Measurements from ENCODE around the gene SAP25.
A peak's percentile ranks its signal among the peaks of the same experiment; 100 is the strongest.
"Not testable (repeated sequence)": the region's sequence is repeated elsewhere in the genome, so short reads cannot be mapped to it uniquely, and the experiment has no call there.

SAP25 gene

GRCh38 chr7:100556541-100556940, 17.2 kb downstream of the SAP25 start:
- no peak for DNase-seq

GRCh38 chr7:100555701-100556100, 18.0 kb downstream of the SAP25 start:
- no peak for DNase-seq

GRCh38 chr7:100553032-100553431, 20.7 kb downstream of the SAP25 start:
- DNase-seq, result no peak

DNA sequence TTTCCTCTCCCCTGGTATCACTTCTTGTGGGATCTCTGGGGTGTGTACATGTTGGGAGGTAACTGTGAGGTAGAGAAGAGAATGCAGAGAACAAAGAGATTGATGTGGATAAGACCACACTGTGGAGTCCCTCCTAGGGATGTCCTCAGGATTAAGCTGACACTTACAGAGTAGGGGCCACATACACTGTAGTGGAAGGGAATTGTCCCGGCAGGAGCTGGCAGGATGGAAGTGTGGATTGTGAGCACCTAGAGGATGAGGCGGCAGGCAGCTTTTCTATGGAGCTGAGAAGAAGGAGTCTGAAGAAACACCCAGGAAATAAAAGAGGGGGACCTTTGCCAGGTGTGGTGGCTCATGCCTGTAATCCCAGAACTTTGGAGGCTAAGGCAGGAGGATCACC, 21.2 kb downstream of the SAP25 start:
- DNase-seq, result no peak

- DNase-seq, result not testable (repeated sequence)
Measured at GRCh38 chr7:100548446-100548845, 25.3 kb downstream of the SAP25 start.

DNA sequence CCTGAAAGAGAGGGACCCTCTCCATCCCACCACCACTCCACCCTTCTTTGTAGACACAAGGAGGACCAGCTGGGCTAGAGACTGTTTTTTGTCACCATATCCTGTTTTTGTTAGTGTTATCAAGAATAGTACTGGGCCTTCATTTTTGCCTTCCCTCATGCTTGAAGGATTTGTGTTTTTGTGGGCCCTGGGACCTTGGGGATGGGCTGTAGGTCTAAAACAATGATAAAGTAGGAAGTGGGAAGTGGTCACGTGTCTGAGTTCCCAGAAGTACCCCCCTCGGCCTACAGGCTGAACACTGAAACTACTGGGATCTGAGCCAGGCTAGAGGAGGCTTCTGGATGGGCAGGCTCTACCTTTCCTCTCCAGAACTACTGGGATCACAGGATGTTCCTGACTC, 25.8 kb downstream of the SAP25 start:
- peak; percentile 15 for DNase-seq

DNA sequence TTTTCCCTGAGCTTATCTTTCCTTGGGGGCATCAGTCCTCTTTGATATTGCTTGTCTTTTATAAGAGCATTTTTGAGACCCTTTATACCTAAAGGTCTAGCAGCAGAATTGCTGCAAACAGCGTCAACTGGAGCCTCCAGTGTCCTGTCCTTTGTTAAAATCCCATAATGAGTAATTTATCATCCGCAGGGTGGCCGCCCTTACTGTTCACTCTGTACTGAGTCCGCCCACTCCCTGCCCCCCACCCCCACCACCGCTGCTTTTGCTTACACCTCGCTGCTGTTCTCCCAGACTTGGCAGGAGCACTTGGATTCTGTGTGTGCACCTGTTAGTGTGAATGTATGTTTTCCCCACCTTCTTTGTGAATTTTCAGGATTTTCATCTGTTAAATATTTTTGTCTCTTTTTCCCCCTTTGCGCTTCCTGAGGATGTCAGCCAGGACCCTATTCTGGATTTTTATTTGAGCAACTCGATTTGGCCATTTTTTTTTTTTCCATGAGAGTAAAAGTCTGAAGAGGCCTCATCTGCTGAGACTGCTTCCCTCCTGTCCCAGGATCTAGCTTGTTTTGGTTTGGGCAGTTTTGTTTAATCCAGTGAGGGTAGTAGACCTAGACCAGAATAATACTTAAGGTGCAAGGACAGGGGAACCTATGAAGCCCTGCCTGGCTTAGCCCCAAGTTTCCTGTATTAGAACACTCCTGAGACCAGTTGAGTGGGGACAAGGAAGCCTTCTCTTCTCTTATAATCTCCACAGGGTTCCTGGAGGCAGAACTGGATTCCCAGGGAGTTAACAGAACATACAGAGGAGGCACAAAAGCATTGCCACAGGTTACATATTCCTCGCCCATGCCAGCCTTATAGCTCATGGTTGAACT, 26.5 kb downstream of the SAP25 start:
- DNase-seq, result peak; percentile 49

DNA sequence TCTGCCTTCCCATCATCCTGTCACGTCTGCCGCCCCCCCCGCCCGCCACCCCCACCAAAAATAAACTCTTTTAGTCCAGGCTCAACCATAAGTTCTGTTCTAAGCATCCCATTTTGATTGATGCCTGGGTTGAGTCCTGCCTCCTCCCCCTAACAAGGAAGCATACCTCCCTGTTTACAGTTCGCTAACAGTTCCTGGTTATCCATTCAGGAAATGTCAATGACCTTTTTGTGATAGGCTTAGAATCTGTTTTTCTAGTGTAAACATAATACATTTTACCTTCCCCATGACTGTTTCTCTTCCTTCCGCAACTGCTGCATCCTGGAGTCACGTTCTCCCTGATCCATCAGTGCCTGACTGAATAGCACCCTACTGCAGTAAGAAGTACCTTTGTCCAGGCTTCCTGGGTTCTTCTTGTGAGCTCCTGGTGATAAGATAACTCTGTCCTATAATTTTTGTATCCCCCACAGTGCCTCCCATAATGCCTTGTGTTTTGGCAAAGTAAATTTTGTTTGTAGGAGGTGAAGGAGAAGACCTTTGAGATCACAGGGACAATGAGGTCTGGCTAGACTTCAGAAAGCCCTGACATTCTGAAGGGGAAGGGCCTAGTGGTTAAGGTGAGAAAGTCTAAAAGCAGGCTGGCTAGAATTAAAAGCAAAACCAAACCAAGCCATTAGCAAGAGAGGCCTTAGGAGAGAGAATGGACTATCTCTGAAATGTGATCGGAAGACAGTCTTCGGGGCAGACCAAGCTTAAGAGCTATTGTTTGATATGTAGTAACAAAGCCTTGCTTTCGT, 27.4 kb downstream of the SAP25 start:
- peak; percentile 95 for DNase-seq

- DNase-seq, result peak; percentile 50
Measured at GRCh38 chr7:100545360-100546128, 28.2 kb downstream of the SAP25 start.

- DNase-seq, result peak; percentile 28
Measured at GRCh38 chr7:100544967-100545359, 28.7 kb downstream of the SAP25 start.

- no peak for DNase-seq
Measured at GRCh38 chr7:100544386-100544785, 29.3 kb downstream of the SAP25 start.

DNA sequence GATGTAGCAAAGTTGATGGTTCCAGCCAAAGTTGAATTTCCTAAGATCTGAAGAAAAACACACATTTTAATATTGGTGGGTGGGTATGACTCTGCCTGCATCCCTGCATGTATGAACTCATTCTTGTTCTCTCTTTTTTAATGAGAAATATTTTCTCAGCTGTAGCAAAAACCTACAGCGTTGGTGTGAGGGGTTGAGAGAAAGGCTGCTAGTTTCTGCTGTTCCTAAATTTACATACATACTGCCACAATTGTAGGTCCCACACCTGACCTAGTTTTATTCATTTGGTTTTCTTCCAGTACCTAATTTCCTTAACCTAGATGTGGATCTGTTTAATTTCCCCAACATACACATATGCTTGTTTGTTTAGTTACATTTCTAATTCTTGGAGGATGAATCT, 30.1 kb downstream of the SAP25 start:
- no peak for DNase-seq

DNA sequence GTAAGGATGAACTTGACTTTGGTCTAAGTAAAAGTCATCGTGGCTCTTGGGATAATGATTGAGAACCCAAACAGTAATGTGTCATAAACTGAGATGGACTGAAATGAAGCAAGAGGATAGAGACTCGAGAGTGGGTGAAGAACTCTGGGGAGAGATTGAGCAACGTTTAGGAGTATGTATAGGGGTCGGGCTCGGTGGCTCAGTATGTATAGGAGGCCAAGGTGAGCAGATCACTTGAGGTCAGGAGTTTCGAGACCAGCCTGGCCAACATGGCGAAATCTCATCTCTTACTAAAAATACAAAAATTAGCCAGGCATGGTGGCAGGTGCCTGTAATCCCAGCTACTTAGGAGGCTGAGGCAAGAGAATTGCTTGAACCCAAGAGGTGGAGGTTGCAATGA, 32.4 kb downstream of the SAP25 start:
- not testable (repeated sequence) for DNase-seq

- DNase-seq, result no peak
Measured at GRCh38 chr7:100540073-100540723, 33.5 kb downstream of the SAP25 start.

DNA sequence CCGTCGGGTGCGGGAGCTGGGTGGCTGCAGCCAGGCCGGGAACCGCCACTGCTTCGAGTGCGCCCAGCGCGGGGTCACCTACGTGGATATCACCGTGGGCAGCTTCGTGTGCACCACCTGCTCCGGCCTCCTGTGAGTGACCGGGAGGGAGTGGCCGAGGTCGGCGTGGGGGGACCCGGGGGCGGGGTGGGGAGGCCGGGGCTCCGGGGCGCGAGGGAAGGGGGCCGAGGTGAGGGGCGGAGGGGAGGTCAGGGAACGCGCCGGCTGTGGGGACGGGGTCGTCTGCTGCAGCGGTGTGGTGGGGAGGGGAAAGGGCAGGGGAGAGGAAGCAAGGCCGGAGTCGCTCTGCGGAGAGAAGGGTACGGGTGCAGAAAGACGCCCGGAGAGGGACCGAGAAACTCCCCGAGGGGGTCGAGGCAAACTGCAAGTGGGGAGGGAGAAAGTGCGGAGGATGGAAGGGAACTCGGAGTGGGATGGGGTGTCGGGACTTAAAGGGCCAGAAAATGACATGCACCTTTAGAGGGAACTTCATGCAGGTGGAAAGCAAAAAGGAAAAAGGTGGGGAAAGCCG, 34.2 kb downstream of the SAP25 start:
- no peak for DNase-seq

DNA sequence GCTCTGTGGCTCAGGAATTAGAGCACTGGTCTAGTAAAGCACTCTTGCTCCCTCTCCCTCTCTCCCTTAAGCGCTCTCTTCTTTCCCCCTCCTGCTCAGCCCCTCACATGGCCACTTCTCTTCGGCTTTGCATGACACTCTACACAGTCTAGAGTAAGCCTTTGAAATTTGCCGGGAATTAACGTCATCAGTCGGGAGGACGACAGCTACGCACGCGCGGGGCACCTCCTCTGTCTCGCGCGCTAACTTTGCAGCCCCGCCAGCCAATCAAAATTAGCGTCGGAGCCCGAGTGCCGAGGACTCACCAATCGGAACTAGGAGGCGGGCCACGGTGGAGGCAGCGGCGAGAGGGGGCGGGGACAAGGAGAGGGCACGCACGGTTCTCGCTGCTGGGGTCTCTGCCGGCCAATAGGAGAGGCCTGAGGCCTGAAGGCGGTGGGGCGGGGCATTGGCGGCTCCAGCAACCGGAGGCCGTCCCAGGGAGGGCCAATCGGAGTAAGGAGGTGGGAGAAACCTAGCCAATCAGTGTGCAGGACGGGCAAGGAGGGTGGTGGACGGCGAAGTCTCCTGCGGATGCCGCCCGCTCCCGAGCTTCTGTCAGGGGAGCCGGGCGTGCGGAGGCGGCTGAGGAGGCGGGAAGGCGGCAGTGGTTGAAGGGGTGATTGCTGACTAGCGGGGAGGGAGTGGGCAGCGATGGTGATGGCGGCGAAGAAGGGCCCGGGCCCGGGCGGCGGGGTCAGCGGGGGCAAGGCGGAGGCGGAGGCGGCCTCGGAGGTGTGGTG, 34.9 kb downstream of the SAP25 start, which contains the start of gene AGFG2:
Gene AGFG2, plus strand, starts transcription at position 550 of the 782 bp plus-strand sequence. Its CDS starts 144 bp downstream, at position 694.
- peak; percentile 99 for DNase-seq

DNA sequence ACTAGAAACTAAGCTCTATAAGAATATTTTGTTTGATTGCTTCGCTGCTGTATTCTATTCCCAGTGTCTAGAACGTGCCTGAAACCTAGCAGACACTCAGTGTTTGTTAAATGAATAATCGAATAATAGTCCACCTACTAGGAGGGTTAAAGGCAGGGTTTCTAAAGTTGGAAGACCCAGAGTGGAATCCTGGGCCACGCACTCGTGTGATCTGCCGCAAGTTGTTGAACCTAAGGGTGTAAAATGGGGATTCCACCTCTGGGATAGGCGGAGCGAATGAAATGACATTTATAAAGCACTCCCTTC, 35.4 kb downstream of the SAP25 start:
- DNase-seq, result no peak

DNA sequence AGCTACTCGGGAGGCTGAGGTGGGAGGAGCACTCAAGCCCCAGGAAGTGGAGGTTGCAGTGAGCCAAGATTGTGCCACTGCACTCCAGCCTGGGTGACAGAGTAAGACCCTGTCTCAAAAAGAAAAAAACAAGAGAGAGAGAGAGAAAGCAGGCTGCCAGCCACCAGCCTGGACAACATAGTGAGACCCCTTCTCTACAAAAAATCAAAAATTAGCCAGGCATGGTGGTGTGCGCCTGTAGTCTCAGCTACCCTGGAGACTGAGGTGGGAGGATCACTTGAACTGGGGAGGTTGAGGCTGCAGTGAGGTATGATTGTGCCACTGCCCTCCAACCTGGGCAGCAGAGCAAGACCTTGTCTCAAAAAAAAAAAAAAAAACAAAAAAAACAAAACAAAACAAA, 37.0 kb downstream of the SAP25 start:
- not testable (repeated sequence) for DNase-seq

GRCh38 chr7:100535982-100536381, 37.7 kb downstream of the SAP25 start:
- DNase-seq, result not testable (repeated sequence)

GRCh38 chr7:100532165-100533022, 41.3 kb downstream of the SAP25 start:
- DNase-seq, result no peak
